ENCODE data around the gene DNAJC7.

DNA sequence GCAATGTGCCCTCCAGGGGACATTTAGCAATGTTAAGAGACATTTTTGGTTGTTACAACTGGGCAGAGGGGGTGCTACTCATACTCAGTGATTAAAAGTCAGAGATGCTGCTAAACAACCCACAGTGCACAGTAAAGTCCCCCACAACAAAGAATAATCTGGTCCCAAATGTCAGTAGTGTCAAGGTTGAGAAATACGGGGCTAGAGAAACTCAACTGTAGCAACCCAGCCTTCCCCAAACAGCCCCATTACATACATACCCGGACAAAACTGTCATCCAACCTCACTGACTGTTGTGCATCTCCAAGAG lies 20.4 kb downstream of the DNAJC7 start:
- TF ChIP-seq, protein P1, sequence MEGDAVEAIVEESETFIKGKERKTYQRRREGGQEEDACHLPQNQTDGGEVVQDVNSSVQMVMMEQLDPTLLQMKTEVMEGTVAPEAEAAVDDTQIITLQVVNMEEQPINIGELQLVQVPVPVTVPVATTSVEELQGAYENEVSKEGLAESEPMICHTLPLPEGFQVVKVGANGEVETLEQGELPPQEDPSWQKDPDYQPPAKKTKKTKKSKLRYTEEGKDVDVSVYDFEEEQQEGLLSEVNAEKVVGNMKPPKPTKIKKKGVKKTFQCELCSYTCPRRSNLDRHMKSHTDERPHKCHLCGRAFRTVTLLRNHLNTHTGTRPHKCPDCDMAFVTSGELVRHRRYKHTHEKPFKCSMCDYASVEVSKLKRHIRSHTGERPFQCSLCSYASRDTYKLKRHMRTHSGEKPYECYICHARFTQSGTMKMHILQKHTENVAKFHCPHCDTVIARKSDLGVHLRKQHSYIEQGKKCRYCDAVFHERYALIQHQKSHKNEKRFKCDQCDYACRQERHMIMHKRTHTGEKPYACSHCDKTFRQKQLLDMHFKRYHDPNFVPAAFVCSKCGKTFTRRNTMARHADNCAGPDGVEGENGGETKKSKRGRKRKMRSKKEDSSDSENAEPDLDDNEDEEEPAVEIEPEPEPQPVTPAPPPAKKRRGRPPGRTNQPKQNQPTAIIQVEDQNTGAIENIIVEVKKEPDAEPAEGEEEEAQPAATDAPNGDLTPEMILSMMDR (IDR thresholded peaks at IDR 0.05) = no peak
- no peak for TF ChIP-seq POLR2A (IDR thresholded peaks at IDR 0.05)

Data from adrenal gland (tissue), 5 donors.